Muscle of arm (tissue), 12 donors: Measurements from ENCODE around the gene EMC10. TPM values are rescaled to one million over a fixed set of nuclear protein-coding genes. Genes with fewer than 3 reads are reported as not detected.
"Not testable (repeated sequence)": the region's sequence is repeated elsewhere in the genome, so short reads cannot be mapped to it uniquely, and the experiment has no call there.

Experiments used
- DNase-seq: peaks from one replicate; pipeline ENCODE4 v3.0.0-alpha.2; 2013
- polyA plus RNA-seq, 12 donors: library from polyadenylated mRNA; unstranded; fragments of 120-200 nt; gene quantifications; one replicate each; pipeline ENCODE4 v1.2.1, GENCODE V29; 2013; ENCODE audit not compliant: insufficient read length in 12 of 12

EMC10 gene
- polyA plus RNA-seq, 12 donors, result 66.6 to 203 (median 95.2) TPM

DNA sequence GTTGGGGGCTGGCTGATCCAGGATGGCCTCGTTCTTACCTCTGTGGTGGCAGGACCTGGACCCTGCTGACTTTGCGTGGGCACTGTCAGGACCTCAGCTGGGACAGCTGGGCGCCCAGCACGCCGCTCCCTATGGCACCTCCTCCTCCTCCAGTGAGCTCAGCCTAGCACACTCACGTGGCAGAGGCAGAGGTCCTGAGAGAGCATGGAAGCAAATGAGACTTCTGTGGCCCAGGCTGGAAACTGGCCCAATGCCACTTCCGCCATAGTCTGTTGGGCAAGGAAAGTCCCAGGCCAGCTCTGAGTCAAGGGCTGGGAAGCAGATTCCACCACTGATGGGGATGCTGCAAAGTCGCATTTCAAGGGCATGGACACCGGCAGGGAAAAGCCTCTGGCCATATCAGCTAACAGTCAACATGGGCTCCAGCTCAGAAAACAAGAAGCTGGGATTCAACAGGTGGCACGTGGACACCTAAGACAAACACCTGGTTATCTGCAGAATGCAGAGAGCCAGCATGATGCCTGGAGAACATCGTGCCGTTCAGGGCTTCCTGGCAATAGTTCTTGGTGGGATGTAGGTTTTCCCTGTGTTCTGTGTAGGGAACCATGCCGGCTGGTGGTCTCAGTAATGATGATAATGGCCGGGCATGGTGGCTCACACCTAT lies 26.9 kb upstream of the EMC10 start:
- no peak for DNase-seq

DNA sequence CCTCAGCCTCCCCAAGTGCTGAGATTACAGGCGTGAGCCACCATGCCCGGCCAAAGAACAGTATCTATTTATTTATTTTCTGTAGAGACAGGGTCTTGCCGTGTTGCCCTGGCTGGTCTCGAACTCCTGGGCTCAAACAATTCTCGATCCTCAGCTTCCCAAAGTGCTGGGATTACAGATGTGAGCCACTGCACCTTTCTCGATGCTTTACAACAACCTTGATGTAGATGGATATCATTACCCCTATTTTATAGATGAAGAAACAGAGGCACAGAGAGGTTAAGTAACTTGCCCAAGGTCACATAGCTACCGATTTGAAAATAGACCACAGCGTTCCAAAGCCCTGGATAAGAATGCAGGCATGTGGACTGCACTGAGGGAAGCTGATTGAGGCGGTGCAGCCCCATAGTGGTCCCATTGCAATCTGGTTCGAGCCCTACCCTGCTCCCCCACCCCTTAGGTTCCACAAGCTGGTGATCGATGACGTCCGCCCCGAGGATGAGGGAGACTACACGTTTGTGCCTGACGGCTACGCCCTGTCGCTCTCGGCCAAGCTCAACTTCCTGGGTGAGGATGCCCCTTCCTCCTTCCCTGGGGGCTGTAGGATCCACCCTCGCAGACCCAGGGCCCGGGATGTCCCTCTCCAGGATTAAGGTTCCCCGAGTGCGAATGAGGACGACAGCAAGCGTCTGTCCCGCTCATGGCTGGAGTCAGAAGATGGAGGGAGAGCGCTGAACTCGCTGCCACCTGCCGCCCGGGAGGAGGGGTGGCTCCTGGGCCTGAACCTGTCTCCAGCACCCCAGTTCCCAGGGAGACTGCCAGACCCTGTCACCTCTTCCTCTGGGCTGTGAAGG lies 25.7 kb upstream of the EMC10 start:
- no peak for DNase-seq

DNA sequence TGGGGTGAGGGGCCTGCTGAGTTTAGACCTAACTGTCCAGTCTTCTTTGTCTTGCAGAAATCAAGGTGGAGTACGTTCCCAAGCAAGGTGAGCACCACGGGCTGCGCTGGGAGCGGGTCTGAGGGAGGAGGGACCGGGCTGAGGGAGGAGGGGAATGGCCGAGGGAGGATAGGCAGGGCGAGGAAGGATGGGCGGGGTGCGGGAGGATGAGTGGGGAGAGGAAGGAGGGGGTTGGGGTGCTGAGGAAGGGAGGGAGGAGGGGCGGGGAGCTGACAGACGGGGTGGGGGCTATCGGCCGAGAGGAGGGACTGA lies 25.1 kb upstream of the EMC10 start:
- DNase-seq, result no peak

DNA sequence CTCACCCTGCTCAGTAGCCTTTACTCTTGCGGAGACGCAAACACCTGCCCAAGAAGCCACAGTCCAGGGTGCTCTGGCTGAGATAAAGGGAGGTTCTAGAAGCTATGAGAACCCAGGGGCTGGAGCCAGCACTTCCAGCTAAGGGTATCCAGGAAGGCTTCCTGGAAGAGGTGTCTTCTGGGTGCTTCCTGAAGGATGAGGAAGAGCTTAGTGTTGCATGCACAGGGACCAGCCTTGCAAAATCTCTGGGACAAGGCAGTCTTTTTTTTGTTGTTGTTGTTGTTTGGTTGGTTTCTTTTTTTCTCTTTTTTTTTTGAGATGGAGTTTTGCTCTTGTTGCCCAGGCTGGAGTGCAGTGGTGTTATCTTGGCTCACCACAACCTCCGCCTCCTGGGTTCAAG lies 23.1 kb upstream of the EMC10 start:
- no peak for DNase-seq

DNA sequence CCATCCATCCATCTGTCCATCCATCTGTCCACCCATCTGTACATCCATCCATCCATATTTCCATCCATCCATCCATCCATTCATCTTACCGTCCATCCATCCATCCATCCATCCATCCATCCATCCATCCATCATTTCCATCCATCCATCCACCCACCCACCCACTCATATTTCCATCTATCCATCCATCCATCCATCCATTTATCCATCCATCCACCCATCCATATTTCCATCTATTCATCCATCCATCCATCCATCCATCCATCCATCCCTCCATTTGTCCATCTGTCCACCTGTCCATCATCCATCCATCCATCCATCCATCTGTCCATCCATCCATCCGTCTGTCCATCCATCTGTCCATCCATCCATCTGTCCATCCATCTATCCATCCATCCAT lies 20.3 kb upstream of the EMC10 start:
- DNase-seq, result no peak

DNA sequence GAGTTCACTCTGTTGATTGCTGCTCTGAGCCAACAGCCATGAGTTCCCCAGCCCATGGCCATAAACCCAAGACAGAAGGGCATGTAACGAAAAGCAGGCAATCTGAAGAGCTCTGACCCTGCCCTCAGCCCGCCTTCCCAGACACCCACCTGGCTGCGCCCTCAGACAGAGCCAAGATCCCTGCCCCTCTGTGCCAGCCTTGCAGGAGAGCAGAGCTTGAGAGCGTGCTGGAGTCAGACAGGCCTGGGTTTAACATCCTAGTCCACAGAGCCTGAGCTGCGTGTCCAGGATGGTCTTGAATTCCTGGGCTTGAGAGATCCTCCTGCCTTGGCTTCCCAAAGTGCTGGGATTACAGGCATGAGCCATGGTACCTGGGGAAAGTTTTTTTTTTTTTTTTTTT lies 19.0 kb upstream of the EMC10 start:
- DNase-seq, result no peak

DNA sequence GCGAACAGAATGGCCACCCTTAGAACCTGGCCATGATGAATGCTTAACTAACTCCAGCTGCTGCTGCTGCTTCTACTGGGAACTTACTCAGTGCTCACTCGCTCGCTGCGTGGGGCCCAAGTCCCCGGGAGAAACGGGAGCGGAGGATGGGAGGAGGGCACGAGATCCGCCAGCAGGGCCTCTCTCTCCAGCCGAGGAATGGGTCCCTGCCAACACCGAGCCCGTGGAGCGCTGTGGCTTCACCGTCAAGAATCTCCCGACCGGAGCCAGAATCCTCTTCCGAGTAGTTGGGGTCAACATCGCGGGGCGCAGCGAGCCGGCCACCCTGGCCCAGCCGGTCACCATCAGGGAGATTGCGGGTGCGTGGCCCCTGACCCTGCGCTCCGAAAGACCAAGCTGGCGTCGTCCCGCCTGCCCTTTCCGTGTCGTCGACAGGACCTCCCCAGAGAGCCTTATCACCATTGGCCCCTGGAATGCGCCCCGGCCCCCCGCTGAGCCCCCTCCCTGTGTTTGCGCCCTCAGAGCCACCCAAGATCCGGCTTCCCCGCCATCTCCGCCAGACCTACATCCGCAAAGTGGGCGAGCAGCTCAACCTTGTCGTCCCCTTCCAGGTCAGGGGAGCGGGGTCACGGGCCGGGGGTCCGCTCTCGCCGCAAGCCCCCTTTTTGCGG lies 17.8 kb upstream of the EMC10 start:
- DNase-seq, result no peak

DNA sequence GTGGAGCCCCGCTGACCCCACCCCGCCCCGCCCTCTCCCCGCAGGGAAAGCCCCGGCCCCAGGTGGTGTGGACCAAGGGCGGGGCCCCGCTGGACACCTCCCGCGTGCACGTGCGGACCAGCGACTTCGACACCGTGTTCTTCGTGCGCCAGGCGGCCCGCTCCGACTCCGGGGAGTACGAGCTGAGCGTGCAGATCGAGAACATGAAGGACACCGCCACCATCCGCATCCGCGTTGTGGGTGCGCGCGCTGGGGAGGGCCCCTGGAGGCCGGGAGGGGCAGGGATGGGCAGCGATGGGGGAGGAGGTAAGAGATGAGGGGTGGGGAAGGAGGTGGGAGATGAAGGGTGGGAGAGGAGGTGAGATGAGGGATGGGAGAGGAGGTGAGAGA lies 17.2 kb upstream of the EMC10 start:
- DNase-seq, result no peak

DNA sequence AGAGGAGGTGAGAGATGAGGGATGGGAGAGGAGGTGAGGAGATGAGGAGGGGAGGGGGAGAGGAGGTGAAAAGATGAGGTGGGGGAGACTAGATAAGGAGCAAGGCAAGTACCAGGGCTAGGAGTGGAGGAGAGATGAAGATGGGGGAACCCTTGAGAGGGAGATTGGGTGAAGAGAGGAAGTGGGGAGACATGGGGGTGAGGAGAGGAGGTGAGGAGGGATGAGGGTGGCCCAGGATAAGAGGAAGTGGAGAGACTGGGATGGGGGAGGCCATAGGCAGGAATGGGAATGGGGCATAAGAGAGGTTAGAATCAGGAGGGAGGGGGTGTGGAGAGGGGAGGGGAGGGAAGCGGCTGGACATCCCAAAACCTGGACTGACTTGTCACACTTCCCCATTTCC lies 16.7 kb upstream of the EMC10 start:
- no peak for DNase-seq

DNA sequence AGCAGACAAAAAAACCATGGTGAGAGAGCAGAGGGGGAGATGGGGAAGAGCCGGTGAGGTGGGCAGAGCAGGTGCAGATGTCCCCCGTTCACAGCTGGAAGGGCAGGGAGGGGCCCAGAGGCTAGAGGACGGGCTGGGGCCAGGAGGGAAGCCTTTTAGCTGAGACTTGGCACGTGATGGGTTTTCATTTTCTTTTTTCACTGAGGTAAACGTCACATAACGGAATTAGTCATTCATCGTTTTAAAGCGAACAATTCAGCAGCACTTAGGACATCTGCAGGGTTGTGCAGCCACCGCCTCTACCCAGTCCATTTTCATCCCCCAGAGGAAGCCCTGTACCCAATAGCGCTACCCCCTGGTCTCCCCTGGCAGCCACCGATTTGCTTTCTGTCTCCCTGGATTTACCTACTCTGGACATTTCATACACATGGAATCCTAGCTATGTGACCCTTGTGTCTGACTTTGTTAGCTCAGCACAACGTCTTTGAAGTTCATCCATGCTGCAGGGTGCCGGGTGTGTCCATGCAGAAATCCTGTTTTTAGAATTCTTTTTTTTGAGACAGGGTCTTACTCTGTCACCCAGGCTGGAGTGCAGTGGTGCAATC lies 16.0 kb upstream of the EMC10 start:
- DNase-seq, result no peak

DNA sequence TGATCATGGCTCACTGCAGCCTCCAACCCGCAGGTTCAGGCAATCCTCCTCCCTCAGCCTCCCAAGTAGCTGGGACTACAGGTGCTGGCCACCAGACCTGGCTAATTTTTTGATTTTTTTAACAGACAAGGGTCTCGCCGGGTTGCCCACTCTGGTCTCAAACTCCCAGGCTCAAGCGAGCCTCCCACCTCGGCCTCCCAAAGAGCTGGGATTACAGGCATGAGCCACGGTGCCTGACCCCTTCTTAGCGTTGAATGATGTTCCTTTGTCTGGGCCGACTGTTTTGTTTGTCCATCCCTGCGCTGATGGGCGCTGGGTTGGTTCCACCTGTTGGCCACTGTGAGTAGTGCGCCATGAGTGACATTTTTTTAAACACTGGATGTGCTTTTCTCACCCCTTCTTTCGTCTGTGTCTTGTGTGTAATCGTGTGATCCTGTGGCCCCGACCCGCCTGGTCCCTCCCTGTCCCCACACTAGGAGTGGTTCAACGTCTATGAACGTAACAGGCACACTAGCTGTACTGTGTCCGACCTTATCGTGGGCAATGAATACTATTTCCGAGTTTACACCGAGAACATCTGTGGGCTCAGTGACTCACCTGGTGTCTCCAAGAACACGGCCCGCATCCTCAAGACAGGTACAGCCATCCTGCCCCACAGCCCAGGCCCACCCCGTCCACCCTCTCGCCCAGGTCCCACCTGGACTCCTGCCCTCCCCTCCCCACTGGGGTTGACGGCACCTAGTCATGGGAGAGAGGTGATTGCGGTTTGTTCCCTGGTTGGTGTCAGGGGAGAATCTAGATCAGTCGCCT lies 15.0 kb upstream of the EMC10 start:
- DNase-seq, result peak; percentile 71

DNA sequence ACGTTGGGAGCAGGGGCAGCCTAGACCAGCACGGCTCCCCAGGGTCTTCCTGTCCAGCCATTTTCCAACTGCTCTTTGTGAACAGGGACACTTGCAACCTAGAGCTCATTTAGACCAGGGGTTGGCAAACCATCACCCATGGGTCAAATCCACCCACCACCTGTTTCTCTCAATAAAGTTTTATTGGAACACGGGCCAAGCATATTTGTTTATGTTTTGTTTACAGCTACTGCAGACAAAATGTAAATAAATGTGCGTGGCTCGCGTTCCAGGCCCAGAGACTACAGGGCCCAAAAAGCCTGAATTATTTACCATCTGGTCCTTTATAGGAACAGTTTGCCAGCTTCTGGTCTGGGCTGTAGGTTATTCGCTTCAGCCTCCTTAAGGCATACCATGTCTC lies 13.3 kb upstream of the EMC10 start:
- DNase-seq, result no peak

DNA sequence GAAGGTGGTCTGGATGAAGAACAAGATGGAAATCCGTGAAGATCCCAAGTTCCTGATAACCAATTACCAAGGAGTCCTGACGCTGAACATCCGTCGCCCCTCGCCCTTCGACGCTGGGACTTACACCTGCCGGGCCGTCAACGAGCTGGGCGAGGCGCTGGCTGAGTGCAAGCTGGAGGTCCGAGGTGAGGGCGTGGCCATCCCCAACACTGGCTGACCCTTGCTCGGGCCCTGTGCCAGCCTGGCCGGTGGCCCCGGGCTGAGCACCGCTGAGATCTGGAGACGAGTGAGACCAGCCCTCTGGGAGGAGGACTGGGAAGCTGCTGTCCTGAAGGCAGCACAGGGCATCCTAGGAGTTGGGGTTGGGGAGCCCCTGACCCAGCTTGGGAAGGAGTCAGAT lies 12.0 kb upstream of the EMC10 start:
- DNase-seq, result no peak

DNA sequence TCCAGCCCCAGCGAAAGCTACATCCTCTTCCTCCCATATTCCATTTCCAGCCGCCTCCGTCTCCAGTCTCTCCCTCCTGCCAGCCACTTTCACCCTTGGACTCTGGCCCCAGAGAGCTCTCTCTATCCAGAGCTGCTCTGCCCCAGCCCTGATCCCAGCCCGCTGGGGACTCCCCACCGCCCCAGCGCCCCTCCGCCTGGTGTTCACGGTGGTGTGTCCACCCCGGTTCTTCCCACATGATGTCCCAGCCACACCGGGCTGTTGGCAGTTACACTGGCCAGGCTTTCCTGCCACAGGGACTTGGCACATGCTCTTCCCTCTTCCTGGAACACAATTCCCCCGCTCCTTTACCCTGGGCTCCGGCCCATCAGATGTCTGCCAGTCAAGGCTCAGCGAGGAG lies 11.3 kb upstream of the EMC10 start:
- DNase-seq, result no peak

DNA sequence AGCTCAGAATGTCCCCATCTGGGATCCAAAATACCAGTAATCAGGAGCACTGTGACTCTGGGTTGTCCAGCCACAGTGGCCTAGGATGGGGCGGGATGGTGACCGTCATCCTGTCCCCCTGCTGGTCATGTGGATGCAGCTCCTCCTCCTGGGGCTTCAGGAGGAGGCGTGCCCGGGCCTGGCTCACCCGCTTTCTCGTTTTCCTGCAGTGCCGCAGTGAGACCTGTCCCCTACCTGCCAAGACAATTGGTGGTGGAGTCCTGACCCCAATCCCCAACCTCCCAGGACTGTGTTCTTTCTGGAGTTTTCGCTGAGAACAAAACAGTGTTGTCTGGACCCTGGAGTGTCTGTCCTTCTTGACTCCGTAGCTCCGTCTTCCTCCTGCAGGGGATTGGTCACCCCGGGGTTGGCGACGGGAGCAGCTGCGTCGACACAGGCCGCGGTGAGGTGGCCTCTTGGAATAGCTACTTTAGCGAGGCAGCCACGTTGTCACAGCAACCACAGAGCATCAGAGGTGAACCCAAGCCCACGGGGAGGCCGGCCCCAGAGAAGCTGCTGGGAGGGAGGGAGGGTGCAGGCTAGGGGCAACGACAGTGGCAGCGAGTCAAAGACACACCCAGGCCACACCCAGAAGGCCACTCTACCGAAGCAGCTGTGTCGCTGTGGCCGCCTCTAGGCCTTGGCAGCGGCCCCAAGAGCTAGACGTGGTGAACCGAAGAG lies 10.2 kb upstream of the EMC10 start:
- peak; percentile 41 for DNase-seq

DNA sequence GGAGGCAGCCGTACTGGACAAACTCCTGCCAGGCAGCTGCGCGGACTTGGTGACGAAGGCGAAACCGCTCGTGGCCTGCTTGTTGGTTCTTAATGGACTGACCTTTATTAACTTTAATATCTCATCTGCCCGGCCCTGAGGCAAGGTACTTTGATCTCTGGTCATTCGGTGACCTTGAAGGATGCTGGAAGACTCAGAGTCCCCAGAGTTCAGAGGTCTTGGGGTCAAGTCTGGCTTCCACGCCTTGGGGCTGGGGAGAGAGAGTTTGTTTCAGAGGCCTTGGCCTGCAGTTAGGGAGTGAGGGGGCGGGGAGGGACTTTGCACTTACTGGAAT lies 9.6 kb upstream of the EMC10 start:
- no peak for DNase-seq

DNA sequence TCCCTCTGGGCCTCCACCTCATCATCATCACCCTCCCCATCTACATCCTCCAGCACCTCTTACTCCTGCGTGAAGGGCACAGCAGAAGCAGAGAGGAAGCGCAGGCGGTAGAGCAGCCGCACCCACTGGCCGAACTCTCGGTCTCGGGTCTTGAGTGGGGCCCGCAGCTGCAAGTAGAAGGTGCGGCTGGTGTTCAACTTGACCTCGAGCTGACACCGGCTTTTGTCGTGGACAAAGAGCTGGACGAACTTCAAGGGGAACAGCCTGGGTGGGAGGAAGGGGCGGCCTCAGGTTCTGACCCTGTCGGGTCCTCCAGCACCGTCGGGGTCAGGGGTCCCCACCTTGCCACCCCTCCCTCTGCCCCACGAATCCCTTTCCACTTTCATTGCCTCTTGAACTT lies 8.7 kb upstream of the EMC10 start:
- no peak for DNase-seq

DNA sequence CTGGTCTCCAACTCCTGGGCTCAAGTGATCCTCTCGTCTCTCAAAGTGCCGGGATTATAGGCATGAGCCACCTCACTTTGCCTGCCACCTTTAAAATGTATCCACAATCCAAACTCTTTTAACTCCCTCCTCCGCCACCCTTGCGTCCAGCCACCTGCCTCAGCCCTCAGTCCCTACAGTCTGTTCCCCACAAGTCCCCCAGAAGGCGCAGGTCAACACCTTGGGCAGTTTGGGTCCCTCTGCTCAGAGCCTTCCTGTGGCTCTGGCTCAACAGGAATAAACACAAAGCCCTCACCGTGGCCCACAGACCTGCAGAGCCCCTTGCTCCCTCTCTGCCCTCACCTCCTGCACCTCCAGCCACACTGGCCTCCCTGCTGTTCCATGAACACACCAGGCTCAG lies 7.5 kb upstream of the EMC10 start:
- DNase-seq, result no peak

DNA sequence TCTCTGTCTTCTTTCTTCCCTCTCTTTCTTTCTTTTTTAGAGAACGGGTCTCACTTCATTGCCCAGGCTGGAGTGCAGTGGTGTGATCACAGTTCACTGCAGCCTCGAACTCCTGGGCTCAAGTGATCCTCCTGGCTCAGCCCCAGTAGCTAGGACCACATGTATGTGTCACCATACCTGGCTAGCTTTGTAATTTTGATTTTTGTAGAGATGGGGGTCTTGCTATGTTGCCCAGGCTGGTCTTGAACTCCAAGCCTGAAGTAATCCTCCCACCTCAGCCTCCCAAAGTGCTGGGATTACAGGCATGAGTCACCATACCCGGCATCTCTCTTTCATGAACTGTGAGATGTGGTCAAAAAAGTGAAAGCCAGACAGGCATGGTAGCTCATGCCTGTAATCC lies 3.0 kb upstream of the EMC10 start:
- DNase-seq, result not testable (repeated sequence)

DNA sequence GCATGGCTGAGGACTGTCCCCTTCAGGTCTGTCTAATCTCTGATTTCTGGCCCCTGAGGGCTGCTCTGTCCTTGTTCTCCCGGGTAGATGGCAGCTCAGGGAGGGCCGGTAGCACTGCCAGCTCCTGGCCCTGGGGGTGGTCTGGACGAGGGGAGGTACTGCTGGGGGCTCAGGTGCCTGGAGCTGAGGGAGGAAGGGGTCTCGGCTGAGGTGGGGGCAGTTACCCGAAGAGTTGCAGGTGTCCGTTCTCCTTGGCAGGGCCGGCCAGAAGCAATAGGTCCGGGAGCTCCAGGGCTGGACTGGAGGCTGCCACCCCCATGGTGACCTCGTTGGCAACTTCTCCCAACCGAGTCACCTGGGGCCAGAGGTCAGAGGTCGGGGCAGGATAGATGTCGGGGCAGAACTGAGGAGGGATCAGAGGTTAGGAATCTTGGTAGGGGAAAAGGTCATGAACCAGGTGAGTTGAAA lies 1.2 kb upstream of the EMC10 start:
- no peak for DNase-seq

DNA sequence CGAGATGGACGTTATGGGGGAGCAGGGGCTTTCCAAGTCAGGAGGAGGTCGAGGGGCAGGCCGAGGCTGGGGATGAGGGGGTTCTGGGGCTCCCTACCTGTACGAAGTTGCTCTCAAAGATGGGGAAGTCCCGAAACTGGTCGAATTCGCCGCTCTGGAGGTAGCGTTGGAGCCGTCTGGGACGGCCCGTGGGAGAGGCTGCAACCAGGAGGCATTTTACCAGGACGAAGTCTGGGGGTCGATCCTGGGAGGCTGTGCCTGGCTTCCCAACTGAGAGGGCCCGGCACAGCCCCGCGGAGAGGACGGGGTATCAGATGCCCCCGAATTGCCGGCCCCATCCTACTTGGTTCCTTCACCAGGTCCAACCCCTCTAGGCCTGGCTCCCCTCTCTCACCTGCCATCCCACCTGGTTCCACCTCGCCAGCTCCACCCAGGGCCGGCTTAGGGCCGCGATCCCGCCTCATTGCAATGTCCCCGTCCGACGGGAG lies 527 bp upstream of the EMC10 start:
- DNase-seq, result no peak
